Measurements from ENCODE around the gene ZNF865. TPM values are rescaled to one million over a fixed set of nuclear protein-coding genes. Genes with fewer than 3 reads are reported as not detected.
A peak's percentile ranks its signal among the peaks of the same experiment; 100 is the strongest.

ZNF865 gene
- total RNA-seq, 1 experiment from 2014 or later: 16.2 TPM

DNA sequence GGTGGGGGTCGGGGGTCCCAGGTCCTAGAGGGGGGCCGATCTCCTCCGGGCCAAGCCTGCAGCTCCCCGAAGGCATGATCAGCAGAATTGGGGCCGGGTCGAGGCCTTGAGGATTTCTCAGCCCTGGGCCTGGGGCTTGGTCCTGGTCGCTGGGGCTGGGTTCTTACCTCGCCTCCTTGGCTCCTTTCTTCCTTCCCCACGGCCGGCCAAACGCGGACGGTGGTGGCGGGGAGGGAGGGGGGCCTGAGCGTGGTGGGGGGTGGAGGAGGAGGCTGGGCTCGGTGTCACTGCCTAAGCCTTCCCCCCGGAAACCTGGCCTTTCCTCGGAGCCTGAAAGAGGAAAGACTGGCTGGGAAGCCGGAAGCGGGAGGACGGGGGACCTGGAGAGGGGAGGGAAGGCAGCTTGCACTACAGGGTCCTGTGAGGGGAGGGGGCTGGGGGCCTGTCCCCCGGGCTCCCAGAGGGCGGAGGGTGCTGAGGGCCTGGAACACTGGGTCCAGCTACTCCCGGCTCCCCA is 24.8 kb upstream of the ZNF865 start, which contains the start of gene ZNF579 (continued):
- no peak for TF ChIP-seq TCF7L2 (IDR thresholded peaks at IDR 0.05; ENCODE audit: borderline replicate concordance, extremely low read depth, insufficient read depth, insufficient read length)
- peak; percentile 84 for TF ChIP-seq YY1 (IDR thresholded peaks at IDR 0.05; ENCODE audit: extremely low read depth, insufficient replicate concordance, low read depth, low read length)

DNA sequence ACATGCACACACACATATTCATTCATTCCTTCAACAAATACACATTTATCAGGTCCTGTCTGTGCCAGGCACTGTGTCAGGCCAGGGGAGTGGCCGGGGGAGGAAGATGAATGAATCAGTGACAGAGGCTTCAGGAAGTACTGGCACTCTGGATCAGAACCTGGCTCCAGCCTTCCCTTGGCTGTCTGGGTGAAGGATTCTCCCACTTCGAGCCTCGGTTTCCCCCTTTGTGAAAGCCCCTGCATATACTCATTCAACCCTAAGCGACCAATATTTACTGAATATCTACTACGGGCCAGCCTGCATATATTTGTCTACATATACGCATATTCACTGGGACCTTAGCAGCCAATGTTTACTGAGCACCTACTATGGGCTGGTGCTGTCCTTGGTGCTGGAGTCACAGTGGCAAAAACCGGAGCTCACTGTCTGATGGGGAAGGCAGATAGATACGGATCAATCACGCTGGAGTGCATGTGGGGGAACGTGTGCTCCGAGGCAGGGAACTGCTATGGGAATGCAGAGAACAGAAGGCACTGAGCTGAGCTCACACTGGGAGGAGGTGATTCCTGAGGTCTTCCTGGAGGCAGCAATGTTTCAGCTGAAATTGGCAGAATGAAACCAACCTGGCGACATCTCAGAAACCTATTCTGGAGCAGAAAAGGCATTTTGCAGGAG is 24.2 kb upstream of the ZNF865 start:
- H3K4me2 ChIP-seq (ENCODE audit: low read length): peak overlapping the region; percentile 84
- peak overlapping the region; percentile 92 to 94 for H3K4me3 ChIP-seq (replicated peaks in 1 of 2; ENCODE audit: low read depth in 1 of 2, low read length in 2 of 2)
- ATAC-seq: peak; percentile 58
- H3K79me2 ChIP-seq (ENCODE audit: insufficient read depth, low read length): peaks cover 16% of the 10 kb centered on the region
- H3K9me3 ChIP-seq (ENCODE audit: control insufficient read depth in 1 of 2, insufficient read depth in 1 of 2, low read depth in 1 of 2, low read length in 2 of 2): no peaks in the 10 kb centered on the region
- RAD21 ChIA-PET (ENCODE audit: low non-redundant PET in 1 of 2, low total read pairs in 2 of 2, uncharacterized antibody in 2 of 2, unreplicated experiment in 2 of 2): no interaction called here
- H3K27ac ChIP-seq (ENCODE audit: low read depth, low read length): peak overlapping the region; percentile 40
- peak overlapping the region; percentile 86 for H3K9ac ChIP-seq (ENCODE audit: low read length)
- H3K4me1 ChIP-seq (ENCODE audit: control insufficient read depth in 1 of 2, insufficient read depth in 2 of 2, low read length in 2 of 2): peaks cover 7 to 14% of the 10 kb centered on the region in 2 experiments; a peak in 3 of 4 replicates
- no peaks in the 10 kb centered on the region for H3K27me3 ChIP-seq (ENCODE audit: insufficient read depth, low read length)
- TF ChIP-seq, protein P1, sequence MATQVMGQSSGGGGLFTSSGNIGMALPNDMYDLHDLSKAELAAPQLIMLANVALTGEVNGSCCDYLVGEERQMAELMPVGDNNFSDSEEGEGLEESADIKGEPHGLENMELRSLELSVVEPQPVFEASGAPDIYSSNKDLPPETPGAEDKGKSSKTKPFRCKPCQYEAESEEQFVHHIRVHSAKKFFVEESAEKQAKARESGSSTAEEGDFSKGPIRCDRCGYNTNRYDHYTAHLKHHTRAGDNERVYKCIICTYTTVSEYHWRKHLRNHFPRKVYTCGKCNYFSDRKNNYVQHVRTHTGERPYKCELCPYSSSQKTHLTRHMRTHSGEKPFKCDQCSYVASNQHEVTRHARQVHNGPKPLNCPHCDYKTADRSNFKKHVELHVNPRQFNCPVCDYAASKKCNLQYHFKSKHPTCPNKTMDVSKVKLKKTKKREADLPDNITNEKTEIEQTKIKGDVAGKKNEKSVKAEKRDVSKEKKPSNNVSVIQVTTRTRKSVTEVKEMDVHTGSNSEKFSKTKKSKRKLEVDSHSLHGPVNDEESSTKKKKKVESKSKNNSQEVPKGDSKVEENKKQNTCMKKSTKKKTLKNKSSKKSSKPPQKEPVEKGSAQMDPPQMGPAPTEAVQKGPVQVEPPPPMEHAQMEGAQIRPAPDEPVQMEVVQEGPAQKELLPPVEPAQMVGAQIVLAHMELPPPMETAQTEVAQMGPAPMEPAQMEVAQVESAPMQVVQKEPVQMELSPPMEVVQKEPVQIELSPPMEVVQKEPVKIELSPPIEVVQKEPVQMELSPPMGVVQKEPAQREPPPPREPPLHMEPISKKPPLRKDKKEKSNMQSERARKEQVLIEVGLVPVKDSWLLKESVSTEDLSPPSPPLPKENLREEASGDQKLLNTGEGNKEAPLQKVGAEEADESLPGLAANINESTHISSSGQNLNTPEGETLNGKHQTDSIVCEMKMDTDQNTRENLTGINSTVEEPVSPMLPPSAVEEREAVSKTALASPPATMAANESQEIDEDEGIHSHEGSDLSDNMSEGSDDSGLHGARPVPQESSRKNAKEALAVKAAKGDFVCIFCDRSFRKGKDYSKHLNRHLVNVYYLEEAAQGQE (IDR thresholded peaks at IDR 0.05; ENCODE audit: low read depth): peak; percentile 99
- no peak for TF ChIP-seq SP1 (IDR thresholded peaks at IDR 0.05; ENCODE audit: low read depth)
- POLR2A ChIA-PET: interaction anchor here (1.1 to 1.2 kb wide), 2 partner anchors 23 to 73 kb away, joined by 4 read pairs; partner anchors contain the start of gene U2AF2
- H3K36me3 ChIP-seq (ENCODE audit: control insufficient read depth in 1 of 2, insufficient read depth in 2 of 2, low read length in 2 of 2): no peaks in the 10 kb centered on the region; a peak in 2 of 4 replicates
- H4K20me1 ChIP-seq (ENCODE audit: insufficient read depth): no peaks in the 10 kb centered on the region
- CTCF ChIA-PET: no interaction called here
- DNase-seq (ENCODE audit: low read depth, low spot score): no peak
- no peak overlapping the region for H2AFZ ChIP-seq (ENCODE audit: low read depth, low read length, poor library complexity, severe bottlenecking)
- no TSS peak for BruUV-seq (replicated peaks)
- intact Hi-C loops (cut with micrococcal nuclease): no loop called here
- no peaks in the 10 kb centered on the region for H3K9me2 ChIP-seq (ENCODE audit: insufficient read depth)
